Neural cell (in vitro differentiated cells): ENCODE measurements around the gene CDK4. TPM values are rescaled to one million over a fixed set of nuclear protein-coding genes. Genes with fewer than 3 reads are reported as not detected.

Source experiments
- H2AFZ ChIP-seq: fragments of 200-600, 300-800 bp; sonication (generic), shearing (Covaris generic); 2 replicates; pipeline ENCODE4 v1.6.0; 2014; ENCODE audit warnings: low read depth, mild to moderate bottlenecking, antibody characterized with exemption, low read length, moderate library complexity
- H3F3A ChIP-seq: fragments of 200-600 bp; shearing (Covaris generic); 2 replicates; pipeline ENCODE4 v1.6.1; 2016; ENCODE audit warnings: mild to moderate bottlenecking, moderate library complexity, mixed read lengths, antibody characterized with exemption, low read length; ENCODE audit not compliant: insufficient read depth, poor library complexity, severe bottlenecking
- H3K27ac ChIP-seq: fragments of 200-600, 300-800 bp; sonication (generic), shearing (Covaris generic); 2 replicates; pipeline ENCODE4 v1.5.1; 2014; ENCODE audit warnings: mild to moderate bottlenecking, low read length, moderate library complexity
- H3K27me3 ChIP-seq: fragments of 300-800, 200-600 bp; sonication (generic), shearing (Covaris generic); 2 replicates; pipeline ENCODE4 v1.6.0; 2014; ENCODE audit warnings: mild to moderate bottlenecking, low read depth, low read length, moderate library complexity; ENCODE audit not compliant: insufficient read depth
- H3K36me3 ChIP-seq: fragments of 300-800, 200-600 bp; sonication (generic), shearing (Covaris generic); 2 replicates; pipeline ENCODE4 v1.5.1; 2014; ENCODE audit warnings: mild to moderate bottlenecking, antibody characterized with exemption, low read length, moderate library complexity; ENCODE audit not compliant: insufficient read depth
- H3K4me2 ChIP-seq: fragments of 300-800, 200-600 bp; sonication (generic), shearing (Covaris generic); 2 replicates; pipeline ENCODE4 v1.6.0; 2014; ENCODE audit warnings: mild to moderate bottlenecking, low read length
- H3K4me3 ChIP-seq: fragments of 300-800, 200-600 bp; sonication (generic), shearing (Covaris generic); 2 replicates; pipeline ENCODE4 v1.5.1; 2014; ENCODE audit warnings: mild to moderate bottlenecking, low read length, moderate library complexity
- H3K79me2 ChIP-seq: fragments of 200-600 bp; shearing (Covaris generic); replicated peaks from 2 replicates; pipeline ENCODE4 v1.6.0; 2014; ENCODE audit warnings: mild to moderate bottlenecking, low read length, moderate library complexity; ENCODE audit not compliant: insufficient read depth
- H3K9ac ChIP-seq: fragments of 300-800, 200-600 bp; sonication (generic), shearing (Covaris generic); 2 replicates; pipeline ENCODE4 v1.6.1; 2016; ENCODE audit warnings: mild to moderate bottlenecking, low read length, mixed read lengths
- H3K9me2 ChIP-seq: fragments of 200-600 bp; shearing (Covaris generic); 2 replicates; pipeline ENCODE4 v1.6.1; 2016; ENCODE audit warnings: mild to moderate bottlenecking, low read length, mixed read lengths; ENCODE audit not compliant: insufficient read depth
- H3K9me3 ChIP-seq: fragments of 200-600, 300-800 bp; sonication (generic), shearing (Covaris generic); 2 replicates; pipeline ENCODE4 v1.6.1; 2016; ENCODE audit warnings: mild to moderate bottlenecking, mixed run types, low read length, moderate library complexity, mixed read lengths
- H4K20me1 ChIP-seq: fragments of 200-600 bp; shearing (Covaris generic); 2 replicates; pipeline ENCODE4 v1.6.1; 2016; ENCODE audit warnings: mild to moderate bottlenecking, mixed run types; ENCODE audit not compliant: insufficient read depth
- EP300 ChIP-seq: fragments of 450-650 bp; conservative IDR thresholded peaks from 2 replicates; pipeline ENCODE4 v1.6.1; 2014; ENCODE audit warnings: antibody characterized with exemption, mild to moderate bottlenecking, moderate library complexity; ENCODE audit not compliant: poor library complexity, severe bottlenecking
- EZH2 ChIP-seq: fragments of 200-600, 300-800 bp; shearing (Covaris generic), sonication (generic); IDR thresholded peaks from 2 replicates; pipeline ENCODE4 v1.6.1; 2014; ENCODE audit warnings: antibody characterized with exemption, low read length, borderline replicate concordance, mild to moderate bottlenecking; ENCODE audit not compliant: insufficient read depth, poor library complexity, severe bottlenecking
- MXI1 ChIP-seq: fragments of 450-650 bp; conservative IDR thresholded peaks from 2 replicates; pipeline ENCODE4 v1.6.1; 2014; ENCODE audit warnings: antibody characterized with exemption, mild to moderate bottlenecking; ENCODE audit not compliant: poor library complexity, severe bottlenecking
- POLR2AphosphoS5 ChIP-seq: IDR thresholded peaks from 2 replicates; pipeline ENCODE4 v1.6.1; 2012
- RAD21 ChIP-seq: fragments of 450-650 bp; conservative IDR thresholded peaks from 2 replicates; pipeline ENCODE4 v1.6.1; 2014; ENCODE audit warnings: antibody characterized with exemption, mild to moderate bottlenecking, moderate library complexity
- SMC3 ChIP-seq: fragments of 450-650 bp; conservative IDR thresholded peaks from 2 replicates; pipeline ENCODE4 v1.6.1; 2014; ENCODE audit warnings: antibody characterized with exemption, mild to moderate bottlenecking, moderate library complexity; ENCODE audit not compliant: poor library complexity
- TAF1 ChIP-seq: IDR thresholded peaks from 2 replicates; pipeline ENCODE4 v1.6.1; 2012; ENCODE audit warnings: low read depth
- polyA plus RNA-seq: library from polyadenylated mRNA; depleted of rRNA; stranded (reverse); fragments of >200 nt; gene quantifications from 2 replicates; pipeline ENCODE4 v1.2.3, GENCODE V29; 2014
- TF ChIP-seq, protein P1 (sequence below): IDR thresholded peaks from 2 replicates; pipeline ENCODE4 v1.6.1; 2012; ENCODE audit warnings: borderline replicate concordance
- TF ChIP-seq, protein P2 (sequence below): fragments of 450-650 bp; IDR thresholded peaks from 2 replicates; pipeline ENCODE4 v1.5.1; 2014; ENCODE audit warnings: antibody characterized with exemption, mild to moderate bottlenecking, moderate library complexity; ENCODE audit not compliant: poor library complexity, severe bottlenecking

CDK4 gene
- polyA plus RNA-seq, 1 donor from 2014 or later, result 104 TPM

DNA sequence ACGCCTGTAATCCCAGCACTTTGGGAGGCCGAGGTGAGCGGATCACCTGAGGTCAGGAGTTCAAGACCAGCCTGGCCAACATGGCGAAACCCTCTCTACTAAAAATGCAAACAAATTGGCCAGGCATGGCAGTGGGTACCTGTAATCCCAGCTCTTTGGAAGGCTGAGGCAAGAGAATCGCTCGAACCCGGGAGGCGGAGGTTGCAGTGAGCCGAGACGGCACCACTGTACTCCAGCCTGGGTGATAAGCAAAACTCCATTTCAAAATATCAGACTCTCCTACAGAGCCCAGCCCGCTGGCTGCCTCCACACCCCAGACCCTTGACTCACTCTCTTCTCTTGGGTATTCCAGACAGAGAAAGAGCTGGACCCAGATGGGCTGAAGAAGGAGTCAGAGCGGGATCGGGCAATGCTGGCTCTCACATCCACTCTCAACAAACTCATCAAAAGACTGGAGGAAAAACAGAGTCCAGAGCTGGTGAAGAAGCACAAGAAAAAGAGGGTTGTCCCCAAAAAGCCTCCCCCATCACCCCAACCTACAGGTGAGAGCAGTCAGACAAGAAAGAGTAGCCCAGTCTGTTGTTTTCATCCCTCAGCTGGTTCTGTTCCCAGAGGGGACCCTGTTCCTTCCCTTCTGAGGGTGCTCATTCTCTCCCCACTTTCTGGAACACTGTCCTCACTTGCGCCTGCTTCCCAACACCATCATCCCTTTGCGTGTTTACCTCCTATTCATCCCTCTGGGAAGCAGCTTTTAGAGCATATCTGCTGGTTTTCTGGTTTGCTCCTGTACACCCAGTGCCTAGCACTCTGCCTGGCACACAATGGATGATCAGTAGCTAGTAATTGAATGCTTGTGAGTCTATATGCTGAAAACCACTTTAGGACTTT, 33.2 kb downstream of the CDK4 start:
- Histone ChIP-seq H3K27me3 (no peaks in the 10 kb centered on the region), H4K20me1 (no peaks in the 10 kb centered on the region), H3K4me3 (no peak overlapping the region), H2AFZ (no peak overlapping the region), H3K9me2 (no peaks in the 10 kb centered on the region), H3K9me3 (no peaks in the 10 kb centered on the region), H3K4me2 (no peak overlapping the region), H3K27ac (no peak overlapping the region), H3K36me3 (no peaks in the 10 kb centered on the region), H3K79me2 (no peaks in the 10 kb centered on the region), H3F3A (no peaks in the 10 kb centered on the region), H3K9ac (no peak overlapping the region)
- TF ChIP-seq EP300 (no peak), EZH2 (no peak), MXI1 (no peak), RAD21 (no peak), TAF1 (no peak), POLR2AphosphoS5 (no peak), SMC3 (no peak)
- TF ChIP-seq, protein P1, sequence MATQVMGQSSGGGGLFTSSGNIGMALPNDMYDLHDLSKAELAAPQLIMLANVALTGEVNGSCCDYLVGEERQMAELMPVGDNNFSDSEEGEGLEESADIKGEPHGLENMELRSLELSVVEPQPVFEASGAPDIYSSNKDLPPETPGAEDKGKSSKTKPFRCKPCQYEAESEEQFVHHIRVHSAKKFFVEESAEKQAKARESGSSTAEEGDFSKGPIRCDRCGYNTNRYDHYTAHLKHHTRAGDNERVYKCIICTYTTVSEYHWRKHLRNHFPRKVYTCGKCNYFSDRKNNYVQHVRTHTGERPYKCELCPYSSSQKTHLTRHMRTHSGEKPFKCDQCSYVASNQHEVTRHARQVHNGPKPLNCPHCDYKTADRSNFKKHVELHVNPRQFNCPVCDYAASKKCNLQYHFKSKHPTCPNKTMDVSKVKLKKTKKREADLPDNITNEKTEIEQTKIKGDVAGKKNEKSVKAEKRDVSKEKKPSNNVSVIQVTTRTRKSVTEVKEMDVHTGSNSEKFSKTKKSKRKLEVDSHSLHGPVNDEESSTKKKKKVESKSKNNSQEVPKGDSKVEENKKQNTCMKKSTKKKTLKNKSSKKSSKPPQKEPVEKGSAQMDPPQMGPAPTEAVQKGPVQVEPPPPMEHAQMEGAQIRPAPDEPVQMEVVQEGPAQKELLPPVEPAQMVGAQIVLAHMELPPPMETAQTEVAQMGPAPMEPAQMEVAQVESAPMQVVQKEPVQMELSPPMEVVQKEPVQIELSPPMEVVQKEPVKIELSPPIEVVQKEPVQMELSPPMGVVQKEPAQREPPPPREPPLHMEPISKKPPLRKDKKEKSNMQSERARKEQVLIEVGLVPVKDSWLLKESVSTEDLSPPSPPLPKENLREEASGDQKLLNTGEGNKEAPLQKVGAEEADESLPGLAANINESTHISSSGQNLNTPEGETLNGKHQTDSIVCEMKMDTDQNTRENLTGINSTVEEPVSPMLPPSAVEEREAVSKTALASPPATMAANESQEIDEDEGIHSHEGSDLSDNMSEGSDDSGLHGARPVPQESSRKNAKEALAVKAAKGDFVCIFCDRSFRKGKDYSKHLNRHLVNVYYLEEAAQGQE, result no peak
- TF ChIP-seq, protein P2, sequence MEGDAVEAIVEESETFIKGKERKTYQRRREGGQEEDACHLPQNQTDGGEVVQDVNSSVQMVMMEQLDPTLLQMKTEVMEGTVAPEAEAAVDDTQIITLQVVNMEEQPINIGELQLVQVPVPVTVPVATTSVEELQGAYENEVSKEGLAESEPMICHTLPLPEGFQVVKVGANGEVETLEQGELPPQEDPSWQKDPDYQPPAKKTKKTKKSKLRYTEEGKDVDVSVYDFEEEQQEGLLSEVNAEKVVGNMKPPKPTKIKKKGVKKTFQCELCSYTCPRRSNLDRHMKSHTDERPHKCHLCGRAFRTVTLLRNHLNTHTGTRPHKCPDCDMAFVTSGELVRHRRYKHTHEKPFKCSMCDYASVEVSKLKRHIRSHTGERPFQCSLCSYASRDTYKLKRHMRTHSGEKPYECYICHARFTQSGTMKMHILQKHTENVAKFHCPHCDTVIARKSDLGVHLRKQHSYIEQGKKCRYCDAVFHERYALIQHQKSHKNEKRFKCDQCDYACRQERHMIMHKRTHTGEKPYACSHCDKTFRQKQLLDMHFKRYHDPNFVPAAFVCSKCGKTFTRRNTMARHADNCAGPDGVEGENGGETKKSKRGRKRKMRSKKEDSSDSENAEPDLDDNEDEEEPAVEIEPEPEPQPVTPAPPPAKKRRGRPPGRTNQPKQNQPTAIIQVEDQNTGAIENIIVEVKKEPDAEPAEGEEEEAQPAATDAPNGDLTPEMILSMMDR, result no peak

DNA sequence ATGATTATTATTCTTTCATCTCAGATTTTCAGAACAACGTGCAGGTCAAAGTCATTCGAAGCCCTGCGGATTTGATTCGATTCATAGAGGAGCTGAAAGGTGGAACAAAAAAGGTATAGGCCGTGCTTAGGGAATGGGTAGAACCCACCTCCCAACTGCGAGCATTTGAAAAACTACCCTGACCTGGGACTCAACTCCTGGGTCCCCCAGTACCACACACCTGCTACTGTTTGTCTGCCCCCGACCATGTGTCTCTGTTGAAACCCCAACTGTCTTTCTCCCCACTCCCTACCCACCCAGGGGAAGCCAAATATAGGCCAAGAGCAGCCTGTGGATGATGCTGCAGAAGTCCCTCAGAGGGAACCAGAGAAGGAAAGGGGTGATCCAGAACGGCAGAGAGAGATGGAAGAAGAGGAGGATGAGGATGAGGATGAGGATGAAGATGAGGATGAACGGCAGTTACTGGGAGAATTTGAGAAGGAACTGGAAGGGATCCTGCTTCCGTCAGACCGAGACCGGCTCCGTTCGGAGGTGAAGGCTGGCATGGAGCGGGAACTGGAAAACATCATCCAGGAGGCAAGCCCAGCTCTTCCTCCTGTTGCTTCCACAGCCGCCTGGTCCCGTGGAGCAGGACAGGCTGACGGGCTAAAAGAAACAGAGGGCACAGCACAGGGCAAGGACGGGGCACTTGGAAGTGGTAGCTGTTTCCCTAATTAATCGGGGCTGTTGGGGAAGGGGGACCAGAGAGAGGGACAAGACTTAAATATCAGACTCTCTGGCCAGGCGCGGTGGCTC, 34.1 kb downstream of the CDK4 start:
- Histone ChIP-seq H3K27me3 (no peaks in the 10 kb centered on the region), H3K4me2 (no peak overlapping the region), H3F3A (no peaks in the 10 kb centered on the region), H3K79me2 (no peaks in the 10 kb centered on the region), H4K20me1 (no peaks in the 10 kb centered on the region), H3K36me3 (no peaks in the 10 kb centered on the region), H3K9ac (no peak overlapping the region), H3K4me3 (no peak overlapping the region), H3K9me3 (no peaks in the 10 kb centered on the region), H3K27ac (no peak overlapping the region), H2AFZ (no peak overlapping the region), H3K9me2 (no peaks in the 10 kb centered on the region)
- TF ChIP-seq, protein P1, result no peak
- TF ChIP-seq RAD21 (no peak), TAF1 (no peak), EP300 (no peak), POLR2AphosphoS5 (no peak), SMC3 (no peak), EZH2 (no peak), MXI1 (no peak)
- TF ChIP-seq, protein P2, result no peak
